ENCODE measurements around the gene C1orf21. TPM values are rescaled to one million over a fixed set of nuclear protein-coding genes. Genes with fewer than 3 reads are reported as not detected.

Gene C1orf21
- total RNA-seq, 2 donors from 2014 or later, result 10.4 to 15.2 TPM

DNA sequence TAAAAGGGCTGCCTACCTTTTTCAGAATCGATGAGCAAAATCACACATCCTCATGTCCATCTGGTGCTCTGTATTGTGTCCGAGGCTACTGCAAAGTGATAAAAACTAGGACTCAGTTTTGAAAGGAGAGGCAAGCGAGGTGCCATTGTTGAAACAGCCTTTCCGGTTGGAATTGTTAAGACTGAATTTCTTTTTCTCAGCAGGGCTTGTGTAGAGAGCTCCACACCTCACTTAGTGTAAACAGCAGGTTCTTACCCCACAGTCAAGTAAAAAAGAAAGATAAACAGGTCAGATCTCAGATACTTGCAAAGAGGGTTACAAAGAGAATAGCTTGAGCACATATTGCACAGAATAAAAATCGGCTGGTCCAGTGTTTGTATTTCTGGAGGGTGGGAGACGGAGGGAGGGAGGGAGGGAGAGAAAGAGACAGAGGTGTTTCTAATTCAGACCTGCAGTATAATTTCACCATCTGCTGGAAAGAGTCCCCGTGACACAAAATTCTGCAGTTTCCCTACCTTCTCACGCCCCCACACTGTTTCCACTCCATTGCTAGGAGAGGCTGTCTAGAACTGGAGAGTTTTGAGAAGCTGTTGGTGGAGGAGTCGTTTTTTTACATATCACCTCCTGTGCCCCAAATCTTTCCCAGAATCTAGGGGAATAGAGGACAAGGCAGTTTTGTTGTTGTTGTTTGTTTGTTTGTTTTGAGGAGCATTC lies 285.3 kb downstream of the C1orf21 start:
- Histone ChIP-seq H3K27me3 (replicated peaks; ENCODE audit: insufficient read depth) (no peaks in the 10 kb centered on the region), H3K4me1 (ENCODE audit: control insufficient read depth in 1 of 2, low read depth in 2 of 2) (no peaks in the 10 kb centered on the region), H3K4me3 (no peak overlapping the region), H3K9me3 (no peaks in the 10 kb centered on the region), H3K36me3 (no peaks in the 10 kb centered on the region), H3K27ac (no peak overlapping the region)
- no peak for DNase-seq (ENCODE audit: low spot score)
- TF ChIP-seq, protein P1, sequence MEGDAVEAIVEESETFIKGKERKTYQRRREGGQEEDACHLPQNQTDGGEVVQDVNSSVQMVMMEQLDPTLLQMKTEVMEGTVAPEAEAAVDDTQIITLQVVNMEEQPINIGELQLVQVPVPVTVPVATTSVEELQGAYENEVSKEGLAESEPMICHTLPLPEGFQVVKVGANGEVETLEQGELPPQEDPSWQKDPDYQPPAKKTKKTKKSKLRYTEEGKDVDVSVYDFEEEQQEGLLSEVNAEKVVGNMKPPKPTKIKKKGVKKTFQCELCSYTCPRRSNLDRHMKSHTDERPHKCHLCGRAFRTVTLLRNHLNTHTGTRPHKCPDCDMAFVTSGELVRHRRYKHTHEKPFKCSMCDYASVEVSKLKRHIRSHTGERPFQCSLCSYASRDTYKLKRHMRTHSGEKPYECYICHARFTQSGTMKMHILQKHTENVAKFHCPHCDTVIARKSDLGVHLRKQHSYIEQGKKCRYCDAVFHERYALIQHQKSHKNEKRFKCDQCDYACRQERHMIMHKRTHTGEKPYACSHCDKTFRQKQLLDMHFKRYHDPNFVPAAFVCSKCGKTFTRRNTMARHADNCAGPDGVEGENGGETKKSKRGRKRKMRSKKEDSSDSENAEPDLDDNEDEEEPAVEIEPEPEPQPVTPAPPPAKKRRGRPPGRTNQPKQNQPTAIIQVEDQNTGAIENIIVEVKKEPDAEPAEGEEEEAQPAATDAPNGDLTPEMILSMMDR (IDR thresholded peaks at IDR 0.05), result no peak
- ATAC-seq (ENCODE audit: insufficient number of reproducible peaks, low FRiP score, low read depth), result no peak

DNA sequence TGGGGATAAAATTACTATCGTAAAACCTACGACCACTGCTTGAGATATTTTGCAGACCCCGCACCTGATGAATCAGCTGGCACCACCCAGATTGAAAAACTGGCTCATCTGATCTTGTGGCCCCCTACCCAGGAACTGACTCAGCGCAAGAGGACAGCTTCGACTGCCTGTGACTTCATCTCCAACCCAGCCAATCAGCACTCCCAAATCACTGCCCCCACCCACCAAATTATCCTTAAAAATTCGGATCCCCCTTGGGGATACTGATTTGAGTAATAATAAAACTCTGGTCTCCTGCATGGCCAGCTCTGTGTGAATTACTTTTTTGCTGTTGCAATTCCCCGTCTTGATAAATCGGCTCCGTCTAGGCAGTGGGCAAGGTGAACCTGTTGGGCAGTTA lies 286.5 kb downstream of the C1orf21 start:
- H3K4me3 ChIP-seq, result no peak overlapping the region
- DNase-seq (ENCODE audit: low spot score), result no peak
- TF ChIP-seq, protein P1 (IDR thresholded peaks at IDR 0.05), result no peak

DNA sequence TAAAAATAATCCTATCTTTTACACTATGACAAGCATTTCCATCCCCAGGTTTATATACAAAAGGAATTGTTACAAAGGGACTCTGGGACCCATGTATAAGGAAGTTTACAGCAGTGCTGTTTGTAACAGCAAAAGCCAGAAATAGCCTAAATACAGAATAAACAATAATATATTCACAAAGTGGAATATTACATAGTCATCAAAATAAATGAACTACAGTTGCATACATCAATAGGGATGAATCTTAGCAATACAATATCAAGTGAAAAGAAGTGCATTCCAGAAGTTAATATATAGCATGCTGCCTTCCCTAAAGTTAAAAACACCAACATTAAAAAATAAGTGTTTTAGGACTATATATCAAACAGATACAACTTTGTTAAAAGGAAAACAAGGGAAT lies 290.5 kb downstream of the C1orf21 start:
- H3K4me3 ChIP-seq, result no peak overlapping the region
- H3K9me3 ChIP-seq, result peaks cover 10% of the 10 kb centered on the region
- TF ChIP-seq, protein P1 (IDR thresholded peaks at IDR 0.05), result no peak
- no peaks in the 10 kb centered on the region for H3K36me3 ChIP-seq
- no peak for ATAC-seq (ENCODE audit: insufficient number of reproducible peaks, low FRiP score, low read depth)
- H3K27me3 ChIP-seq (replicated peaks; ENCODE audit: insufficient read depth), result no peaks in the 10 kb centered on the region
- no peaks in the 10 kb centered on the region for H3K4me1 ChIP-seq (ENCODE audit: control insufficient read depth in 1 of 2, low read depth in 2 of 2)
- no peak overlapping the region for H3K27ac ChIP-seq
- DNase-seq (ENCODE audit: low spot score), result no peak

More for the DNA sequence above, 286.5 kb downstream of the C1orf21 start:
- no peak for ATAC-seq (ENCODE audit: insufficient number of reproducible peaks, low FRiP score, low read depth)
- Histone ChIP-seq H3K27ac (no peak overlapping the region), H3K36me3 (no peaks in the 10 kb centered on the region), H3K27me3 (replicated peaks; ENCODE audit: insufficient read depth) (no peaks in the 10 kb centered on the region), H3K4me1 (ENCODE audit: control insufficient read depth in 1 of 2, low read depth in 2 of 2) (no peaks in the 10 kb centered on the region), H3K9me3 (no peaks in the 10 kb centered on the region)
